RKO (cell line): ENCODE results near the gene RANBP17.

Experiments
- DNase-seq: peaks from one replicate; pipeline ENCODE4 v3.0.0-alpha.2; 2016; ENCODE audit warnings: low spot score

Gene RANBP17

GRCh38 chr5:171249460-171249859 is 387.6 kb downstream of the RANBP17 start:
- no peak for DNase-seq

GRCh38 chr5:171250738-171251137 is 388.9 kb downstream of the RANBP17 start:
- no peak for DNase-seq

GRCh38 chr5:171251519-171251918 is 389.7 kb downstream of the RANBP17 start:
- no peak for DNase-seq

GRCh38 chr5:171252674-171253073 is 390.9 kb downstream of the RANBP17 start:
- no peak for DNase-seq

- no peak for DNase-seq
Measured at GRCh38 chr5:171258737-171259415, 397.1 kb downstream of the RANBP17 start.

- DNase-seq: no peak
Measured at GRCh38 chr5:171261361-171261760, 399.5 kb downstream of the RANBP17 start.

- no peak for DNase-seq
Measured at GRCh38 chr5:171261904-171262303, 400.1 kb downstream of the RANBP17 start.

GRCh38 chr5:171263181-171263580 is 401.4 kb downstream of the RANBP17 start:
- DNase-seq: no peak

- no peak for DNase-seq
Measured at GRCh38 chr5:171264843-171265242, 403.0 kb downstream of the RANBP17 start.

GRCh38 chr5:171268700-171269620 is 407.1 kb downstream of the RANBP17 start:
- DNase-seq: no peak

GRCh38 chr5:171269717-171270116 is 407.9 kb downstream of the RANBP17 start:
- peak; percentile 5 for DNase-seq

GRCh38 chr5:171270136-171270535 is 408.3 kb downstream of the RANBP17 start:
- no peak for DNase-seq

- DNase-seq: no peak
Measured at GRCh38 chr5:171271798-171272197, 410.0 kb downstream of the RANBP17 start.

GRCh38 chr5:171272996-171273970 is 411.5 kb downstream of the RANBP17 start:
- peak; percentile 43 for DNase-seq

GRCh38 chr5:171275841-171276544 is 414.2 kb downstream of the RANBP17 start:
- DNase-seq: no peak

- DNase-seq: no peak
Measured at GRCh38 chr5:171283753-171284152, 421.9 kb downstream of the RANBP17 start.

GRCh38 chr5:171285465-171285864 is 423.6 kb downstream of the RANBP17 start:
- no peak for DNase-seq

GRCh38 chr5:171288066-171288465 is 426.2 kb downstream of the RANBP17 start:
- no peak for DNase-seq

- no peak for DNase-seq
Measured at GRCh38 chr5:171291371-171291770, 429.6 kb downstream of the RANBP17 start.

GRCh38 chr5:171295299-171295698 is 433.5 kb downstream of the RANBP17 start:
- DNase-seq: no peak

GRCh38 chr5:171295801-171296200 is 434.0 kb downstream of the RANBP17 start:
- no peak for DNase-seq
